GM12872 (cell line): Measurements from ENCODE around the gene LNPEP.

ENCODE experiments used
- CTCF ChIP-seq: IDR thresholded peaks from 3 replicates; pipeline ENCODE4 v1.5.1; 2011; ENCODE audit warnings: low read depth, mild to moderate bottlenecking, low read length, moderate library complexity; ENCODE audit not compliant: insufficient read depth

The LNPEP gene

GRCh38 chr5:97019435-97020117, 83.7 kb downstream of the LNPEP start:
- TF ChIP-seq CTCF = no peak

- no peak for TF ChIP-seq CTCF
These were observed 85.5 kb downstream of the LNPEP start for GRCh38 chr5:97021416-97021815.

GRCh38 chr5:97022898-97023297, 87.0 kb downstream of the LNPEP start:
- no peak for TF ChIP-seq CTCF

GRCh38 chr5:97026721-97027120, 90.8 kb downstream of the LNPEP start:
- TF ChIP-seq CTCF = no peak

- TF ChIP-seq CTCF = no peak
These were observed 101.9 kb downstream of the LNPEP start for GRCh38 chr5:97037819-97038218.

GRCh38 chr5:97041239-97041638, 105.4 kb downstream of the LNPEP start:
- no peak for TF ChIP-seq CTCF

GRCh38 chr5:97042996-97043395, 107.1 kb downstream of the LNPEP start:
- no peak for TF ChIP-seq CTCF
